HepG2 (cell line): ENCODE results near the gene PRR19. TPM values are rescaled to one million over a fixed set of nuclear protein-coding genes. Genes with fewer than 3 reads are reported as not detected.
A peak's percentile ranks its signal among the peaks of the same experiment; 100 is the strongest.

Experiments used
- DNMT3B ChIP-seq: conservative IDR thresholded peaks from 2 replicates; pipeline ENCODE4 v1.6.1; 2016; ENCODE audit warnings: missing biosample characterization, control low read depth
- HNRNPLL ChIP-seq: fragments of 200-400 bp; formaldehyde crosslinking; IDR thresholded peaks from 2 replicates; pipeline ENCODE4 v1.6.1; 2017; ENCODE audit warnings: mild to moderate bottlenecking, low read depth, low read length; ENCODE audit not compliant: poor library complexity, severe bottlenecking
- MLXIP ChIP-seq: sonication (generic); formaldehyde crosslinking; IDR thresholded peaks from 2 replicates; pipeline ENCODE4 v1.9.0; 2021; ENCODE audit warnings: missing genetic modification reagents, borderline replicate concordance
- RFXANK ChIP-seq: IDR thresholded peaks from 2 replicates; pipeline ENCODE4 v1.6.1; 2016
- SETDB1 ChIP-seq: sonication (generic); formaldehyde crosslinking; IDR thresholded peaks from 2 replicates; pipeline ENCODE4 v1.5.1; 2020; ENCODE audit warnings: missing genetic modification reagents, mild to moderate bottlenecking, borderline replicate concordance
- SMAD1 ChIP-seq: sonication (generic); formaldehyde crosslinking; IDR thresholded peaks from 2 replicates; pipeline ENCODE4 v1.4.0; 2020; ENCODE audit warnings: missing genetic modification reagents, low read depth, mild to moderate bottlenecking, borderline replicate concordance
- TBP ChIP-seq: sonication (generic); formaldehyde crosslinking; IDR thresholded peaks from 2 replicates; pipeline ENCODE4 v1.5.0; 2020; ENCODE audit warnings: missing genetic modification reagents
- U2AF1 ChIP-seq: fragments of 200-400 bp; formaldehyde crosslinking; optimal IDR thresholded peaks from 2 replicates; pipeline ENCODE3; 2017; ENCODE audit warnings: mild to moderate bottlenecking, low read depth, low read length
- YEATS2 ChIP-seq: sonication (generic); formaldehyde crosslinking; IDR thresholded peaks from 2 replicates; pipeline ENCODE4 v1.4.0; 2020; ENCODE audit warnings: missing genetic modification reagents, borderline replicate concordance
- ZNF207 ChIP-seq: fragments of 450-650 bp; IDR thresholded peaks from 2 replicates; pipeline ENCODE4 v1.6.1; 2016; ENCODE audit warnings: antibody characterized with exemption, borderline replicate concordance
- ZNF382 ChIP-seq: sonication (generic); formaldehyde crosslinking; IDR thresholded peaks from 2 replicates; pipeline ENCODE4 v1.5.0; 2020; ENCODE audit warnings: missing genetic modification reagents, mild to moderate bottlenecking, borderline replicate concordance
- ZNF691 ChIP-seq: sonication (generic); formaldehyde crosslinking; IDR thresholded peaks from 2 replicates; pipeline ENCODE4 v1.4.0; 2020; ENCODE audit warnings: missing genetic modification reagents, low read depth, mild to moderate bottlenecking, borderline replicate concordance
- ZNF788 ChIP-seq: sonication (generic); formaldehyde crosslinking; IDR thresholded peaks from 2 replicates; pipeline ENCODE4 v1.5.0; 2020; ENCODE audit warnings: mild to moderate bottlenecking, missing genetic modification reagents, borderline replicate concordance
- ZSCAN9 ChIP-seq: IDR thresholded peaks from 2 replicates; pipeline ENCODE4 v1.6.1; 2016; ENCODE audit warnings: borderline replicate concordance
- polyA plus RNA-seq, 8 experiments: library from polyadenylated mRNA; depleted of rRNA in 3 of 8; stranded (reverse) in 7 of 8; unstranded in 1 of 8; fragments of >200 nt; fragmentation: Illumina TruSeq in 4 of 8; extraction: Trizol in 4 of 8; gene quantifications; 2 replicates each; pipeline versions ENCODE4 v1.2.1 to v1.2.3, GENCODE V29; 2011 to 2016; ENCODE audit warnings: low read depth in 4 of 8, missing spikeins in 1 of 8, mixed read lengths in 1 of 8; ENCODE audit not compliant: insufficient read depth in 1 of 8
- total RNA-seq, 5 experiments: library from RNA; depleted of rRNA; stranded (reverse); fragments of >200 nt; fragmentation: Illumina TruSeq; extraction: Trizol; gene quantifications; 2 replicates each; pipeline ENCODE4 v1.2.3, GENCODE V29; 2016; ENCODE audit warnings: low read depth in 1 of 5
- TF ChIP-seq, protein P1 (sequence below): IDR thresholded peaks from 2 replicates; pipeline ENCODE4 v1.6.1; 2016; ENCODE audit warnings: low read depth, borderline replicate concordance
- TF ChIP-seq, protein P2 (sequence below): sonication (generic); formaldehyde crosslinking; IDR thresholded peaks from 2 replicates; pipeline ENCODE4 v1.8.0; 2022; ENCODE audit warnings: mild to moderate bottlenecking, missing genetic modification reagents
- TF ChIP-seq, protein P3 (sequence below): sonication (generic); formaldehyde crosslinking; IDR thresholded peaks from 2 replicates; pipeline ENCODE4 v1.4.0; 2020; ENCODE audit warnings: missing genetic modification reagents, borderline replicate concordance
- TF ChIP-seq, protein P4 (sequence below): sonication (generic); formaldehyde crosslinking; IDR thresholded peaks from 2 replicates; pipeline ENCODE4 v1.4.0; 2020; ENCODE audit warnings: missing genetic modification reagents
- TF ChIP-seq, protein P5 (sequence below): sonication (generic); formaldehyde crosslinking; IDR thresholded peaks from 2 replicates; pipeline ENCODE4 v1.4.0; 2020; ENCODE audit warnings: missing genetic modification reagents

The PRR19 gene
- total and polyA plus RNA-seq, 2 of the 13 experiments (the other 11 are each of a cell fraction or from before 2014, with no cell fraction given), result 0.21 to 0.33 TPM

GRCh38 chr19:42325308-42325895 lies 23.5 kb downstream of the PRR19 start, which contains the start of gene MEGF8 (continued):
- TF ChIP-seq ZNF788 (CRISPR knock-in tag), result peak; percentile 64; the same call in 1 of the 2 replicates
- no peak for TF ChIP-seq RFXANK (CRISPR knock-in tag)
- TF ChIP-seq ZNF207, result no peak
- no peak for TF ChIP-seq ZNF382
- TF ChIP-seq HNRNPLL, result peak; percentile 81
- TF ChIP-seq TBP (CRISPR knock-in tag), result no peak
- TF ChIP-seq, protein P1, sequence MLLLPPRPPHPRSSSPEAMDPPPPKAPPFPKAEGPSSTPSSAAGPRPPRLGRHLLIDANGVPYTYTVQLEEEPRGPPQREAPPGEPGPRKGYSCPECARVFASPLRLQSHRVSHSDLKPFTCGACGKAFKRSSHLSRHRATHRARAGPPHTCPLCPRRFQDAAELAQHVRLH (CRISPR knock-in tag), result no peak
- peak; percentile 82; the same call in 1 of the 2 replicates for TF ChIP-seq YEATS2 (CRISPR knock-in tag)
- TF ChIP-seq ZNF691, result peak; percentile 56; the same call in 1 of the 2 replicates
- TF ChIP-seq SMAD1 (CRISPR knock-in tag), result no peak
- no peak for TF ChIP-seq ZSCAN9 (CRISPR knock-in tag)
- TF ChIP-seq DNMT3B (CRISPR knock-in tag), result no peak
- no peak for TF ChIP-seq SETDB1 (CRISPR knock-in tag)
- TF ChIP-seq, protein P2, sequence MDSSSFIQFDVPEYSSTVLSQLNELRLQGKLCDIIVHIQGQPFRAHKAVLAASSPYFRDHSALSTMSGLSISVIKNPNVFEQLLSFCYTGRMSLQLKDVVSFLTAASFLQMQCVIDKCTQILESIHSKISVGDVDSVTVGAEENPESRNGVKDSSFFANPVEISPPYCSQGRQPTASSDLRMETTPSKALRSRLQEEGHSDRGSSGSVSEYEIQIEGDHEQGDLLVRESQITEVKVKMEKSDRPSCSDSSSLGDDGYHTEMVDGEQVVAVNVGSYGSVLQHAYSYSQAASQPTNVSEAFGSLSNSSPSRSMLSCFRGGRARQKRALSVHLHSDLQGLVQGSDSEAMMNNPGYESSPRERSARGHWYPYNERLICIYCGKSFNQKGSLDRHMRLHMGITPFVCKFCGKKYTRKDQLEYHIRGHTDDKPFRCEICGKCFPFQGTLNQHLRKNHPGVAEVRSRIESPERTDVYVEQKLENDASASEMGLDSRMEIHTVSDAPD (CRISPR knock-in tag), result 0 out of 2 replicates have a peak, but pooled peaks have one; percentile 36
- TF ChIP-seq, protein P3, sequence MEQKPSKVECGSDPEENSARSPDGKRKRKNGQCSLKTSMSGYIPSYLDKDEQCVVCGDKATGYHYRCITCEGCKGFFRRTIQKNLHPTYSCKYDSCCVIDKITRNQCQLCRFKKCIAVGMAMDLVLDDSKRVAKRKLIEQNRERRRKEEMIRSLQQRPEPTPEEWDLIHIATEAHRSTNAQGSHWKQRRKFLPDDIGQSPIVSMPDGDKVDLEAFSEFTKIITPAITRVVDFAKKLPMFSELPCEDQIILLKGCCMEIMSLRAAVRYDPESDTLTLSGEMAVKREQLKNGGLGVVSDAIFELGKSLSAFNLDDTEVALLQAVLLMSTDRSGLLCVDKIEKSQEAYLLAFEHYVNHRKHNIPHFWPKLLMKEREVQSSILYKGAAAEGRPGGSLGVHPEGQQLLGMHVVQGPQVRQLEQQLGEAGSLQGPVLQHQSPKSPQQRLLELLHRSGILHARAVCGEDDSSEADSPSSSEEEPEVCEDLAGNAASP (CRISPR knock-in tag), result 0 out of 2 replicates have a peak, but pooled peaks have one; percentile 2
- TF ChIP-seq, protein P4, sequence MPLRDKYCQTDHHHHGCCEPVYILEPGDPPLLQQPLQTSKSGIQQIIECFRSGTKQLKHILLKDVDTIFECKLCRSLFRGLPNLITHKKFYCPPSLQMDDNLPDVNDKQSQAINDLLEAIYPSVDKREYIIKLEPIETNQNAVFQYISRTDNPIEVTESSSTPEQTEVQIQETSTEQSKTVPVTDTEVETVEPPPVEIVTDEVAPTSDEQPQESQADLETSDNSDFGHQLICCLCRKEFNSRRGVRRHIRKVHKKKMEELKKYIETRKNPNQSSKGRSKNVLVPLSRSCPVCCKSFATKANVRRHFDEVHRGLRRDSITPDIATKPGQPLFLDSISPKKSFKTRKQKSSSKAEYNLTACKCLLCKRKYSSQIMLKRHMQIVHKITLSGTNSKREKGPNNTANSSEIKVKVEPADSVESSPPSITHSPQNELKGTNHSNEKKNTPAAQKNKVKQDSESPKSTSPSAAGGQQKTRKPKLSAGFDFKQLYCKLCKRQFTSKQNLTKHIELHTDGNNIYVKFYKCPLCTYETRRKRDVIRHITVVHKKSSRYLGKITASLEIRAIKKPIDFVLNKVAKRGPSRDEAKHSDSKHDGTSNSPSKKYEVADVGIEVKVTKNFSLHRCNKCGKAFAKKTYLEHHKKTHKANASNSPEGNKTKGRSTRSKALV, result no peak; the same call in 1 of the 2 replicates
- TF ChIP-seq, protein P5, sequence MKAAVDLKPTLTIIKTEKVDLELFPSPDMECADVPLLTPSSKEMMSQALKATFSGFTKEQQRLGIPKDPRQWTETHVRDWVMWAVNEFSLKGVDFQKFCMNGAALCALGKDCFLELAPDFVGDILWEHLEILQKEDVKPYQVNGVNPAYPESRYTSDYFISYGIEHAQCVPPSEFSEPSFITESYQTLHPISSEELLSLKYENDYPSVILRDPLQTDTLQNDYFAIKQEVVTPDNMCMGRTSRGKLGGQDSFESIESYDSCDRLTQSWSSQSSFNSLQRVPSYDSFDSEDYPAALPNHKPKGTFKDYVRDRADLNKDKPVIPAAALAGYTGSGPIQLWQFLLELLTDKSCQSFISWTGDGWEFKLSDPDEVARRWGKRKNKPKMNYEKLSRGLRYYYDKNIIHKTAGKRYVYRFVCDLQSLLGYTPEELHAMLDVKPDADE (CRISPR knock-in tag), result no peak
- no peak for TF ChIP-seq MLXIP (CRISPR knock-in tag)
- TF ChIP-seq U2AF1, result peak; percentile 87
